ENCODE measurements around the gene HOXB4.

DNA sequence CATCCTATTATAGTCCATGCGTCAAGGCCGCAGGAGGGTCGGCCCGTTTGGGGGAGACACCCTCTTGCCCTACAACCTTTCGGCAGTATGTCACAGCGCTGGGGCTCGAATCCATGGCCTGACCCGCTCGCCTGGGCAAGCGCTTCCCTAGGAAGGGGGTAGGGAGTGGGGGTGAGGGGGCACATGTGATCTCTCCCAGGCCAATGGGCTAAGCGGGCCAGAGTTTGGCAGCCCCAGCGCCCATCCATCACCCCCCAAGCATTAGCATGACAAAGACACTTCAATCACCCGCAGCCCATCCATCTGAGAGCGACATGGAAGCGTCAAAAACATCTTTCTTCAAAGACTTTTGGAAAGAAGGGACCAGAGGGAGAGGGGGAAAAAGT is 47.3 kb downstream of the HOXB4 start, which contains the start of gene HOXB1:
- TF ChIP-seq, protein P1, sequence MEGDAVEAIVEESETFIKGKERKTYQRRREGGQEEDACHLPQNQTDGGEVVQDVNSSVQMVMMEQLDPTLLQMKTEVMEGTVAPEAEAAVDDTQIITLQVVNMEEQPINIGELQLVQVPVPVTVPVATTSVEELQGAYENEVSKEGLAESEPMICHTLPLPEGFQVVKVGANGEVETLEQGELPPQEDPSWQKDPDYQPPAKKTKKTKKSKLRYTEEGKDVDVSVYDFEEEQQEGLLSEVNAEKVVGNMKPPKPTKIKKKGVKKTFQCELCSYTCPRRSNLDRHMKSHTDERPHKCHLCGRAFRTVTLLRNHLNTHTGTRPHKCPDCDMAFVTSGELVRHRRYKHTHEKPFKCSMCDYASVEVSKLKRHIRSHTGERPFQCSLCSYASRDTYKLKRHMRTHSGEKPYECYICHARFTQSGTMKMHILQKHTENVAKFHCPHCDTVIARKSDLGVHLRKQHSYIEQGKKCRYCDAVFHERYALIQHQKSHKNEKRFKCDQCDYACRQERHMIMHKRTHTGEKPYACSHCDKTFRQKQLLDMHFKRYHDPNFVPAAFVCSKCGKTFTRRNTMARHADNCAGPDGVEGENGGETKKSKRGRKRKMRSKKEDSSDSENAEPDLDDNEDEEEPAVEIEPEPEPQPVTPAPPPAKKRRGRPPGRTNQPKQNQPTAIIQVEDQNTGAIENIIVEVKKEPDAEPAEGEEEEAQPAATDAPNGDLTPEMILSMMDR (IDR thresholded peaks at IDR 0.05 in 2 of 3, conservative IDR thresholded peaks at IDR 0.05 in 1 of 3; ENCODE audit: borderline replicate concordance in 1 of 3, insufficient read depth in 1 of 3, low read depth in 2 of 3, low read length in 2 of 3): no peak
- TF ChIP-seq POLR2A (IDR thresholded peaks at IDR 0.05; ENCODE audit: borderline replicate concordance, extremely low read depth, insufficient read depth, insufficient read length): no peak
- TF ChIP-seq RAD21 (IDR thresholded peaks at IDR 0.05; ENCODE audit: low read depth): no peak
